Right lobe of liver (tissue), 4 donors: ENCODE results near the gene VPS50.

Source experiments
- POLR2A ChIP-seq: fragments of 450-650 bp; IDR thresholded peaks from one replicate; pipeline ENCODE4 v1.6.1; 2017; ENCODE audit warnings: antibody characterized with exemption, mild to moderate bottlenecking
- TF ChIP-seq, protein P1 (sequence below), 4 donors: fragments of 200-600 bp in 3 of 4; fragments of 450-650 bp in 1 of 4; IDR thresholded peaks; one replicate each; pipeline versions ENCODE4 v1.5.1 to v1.8.0; 2016 to 2022; ENCODE audit warnings: antibody characterized with exemption in 4 of 4, mild to moderate bottlenecking in 2 of 4
- donor health status: DM: no; HTN: no; CAD: no.
- donor health status: DM: no; HTN: no; CAD: no.
- donor health status: DM: no; HTN: yes; CAD: no.

DNA sequence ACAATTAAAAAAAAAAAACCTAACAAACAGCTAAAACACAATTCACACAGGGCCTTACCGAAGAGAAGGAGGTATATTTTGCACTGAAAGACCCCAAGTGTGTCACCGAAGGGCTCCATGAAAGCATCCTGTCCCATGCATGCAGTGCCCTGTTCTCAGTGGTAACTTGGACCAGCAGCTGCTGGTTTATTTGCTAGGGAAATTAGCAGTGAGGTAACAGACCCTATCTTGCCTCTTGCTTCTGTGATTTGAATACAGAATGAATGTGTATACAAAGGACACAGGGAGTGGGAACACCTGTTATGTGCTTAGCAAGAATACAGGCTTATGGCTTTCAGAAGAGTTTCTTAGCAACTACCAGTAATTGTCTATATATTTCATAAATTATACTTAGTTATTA, 5.9 kb upstream of the VPS50 start, which contains the start of gene HEPACAM2:
- TF ChIP-seq, protein P1, sequence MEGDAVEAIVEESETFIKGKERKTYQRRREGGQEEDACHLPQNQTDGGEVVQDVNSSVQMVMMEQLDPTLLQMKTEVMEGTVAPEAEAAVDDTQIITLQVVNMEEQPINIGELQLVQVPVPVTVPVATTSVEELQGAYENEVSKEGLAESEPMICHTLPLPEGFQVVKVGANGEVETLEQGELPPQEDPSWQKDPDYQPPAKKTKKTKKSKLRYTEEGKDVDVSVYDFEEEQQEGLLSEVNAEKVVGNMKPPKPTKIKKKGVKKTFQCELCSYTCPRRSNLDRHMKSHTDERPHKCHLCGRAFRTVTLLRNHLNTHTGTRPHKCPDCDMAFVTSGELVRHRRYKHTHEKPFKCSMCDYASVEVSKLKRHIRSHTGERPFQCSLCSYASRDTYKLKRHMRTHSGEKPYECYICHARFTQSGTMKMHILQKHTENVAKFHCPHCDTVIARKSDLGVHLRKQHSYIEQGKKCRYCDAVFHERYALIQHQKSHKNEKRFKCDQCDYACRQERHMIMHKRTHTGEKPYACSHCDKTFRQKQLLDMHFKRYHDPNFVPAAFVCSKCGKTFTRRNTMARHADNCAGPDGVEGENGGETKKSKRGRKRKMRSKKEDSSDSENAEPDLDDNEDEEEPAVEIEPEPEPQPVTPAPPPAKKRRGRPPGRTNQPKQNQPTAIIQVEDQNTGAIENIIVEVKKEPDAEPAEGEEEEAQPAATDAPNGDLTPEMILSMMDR (IDR thresholded peaks at IDR 0.05), result no peak
- no peak for TF ChIP-seq POLR2A
